GM23248 (cell line): Measurements from ENCODE around the gene LOC101059915.

Experiments used
- EZH2 ChIP-seq: fragments of 200-600 bp; sonication (generic); IDR thresholded peaks from 2 replicates; pipeline ENCODE4 v1.6.1; 2018; ENCODE audit warnings: antibody characterized with exemption, mild to moderate bottlenecking; ENCODE audit not compliant: insufficient read depth, poor library complexity, severe bottlenecking
- EZH2phosphoT487 ChIP-seq: fragments of 200-600 bp; sonication (generic); IDR thresholded peaks from 2 replicates; pipeline ENCODE4 v1.6.1; 2018; ENCODE audit warnings: antibody characterized with exemption, moderate library complexity, mild to moderate bottlenecking, low read depth; ENCODE audit not compliant: insufficient read depth

DNA sequence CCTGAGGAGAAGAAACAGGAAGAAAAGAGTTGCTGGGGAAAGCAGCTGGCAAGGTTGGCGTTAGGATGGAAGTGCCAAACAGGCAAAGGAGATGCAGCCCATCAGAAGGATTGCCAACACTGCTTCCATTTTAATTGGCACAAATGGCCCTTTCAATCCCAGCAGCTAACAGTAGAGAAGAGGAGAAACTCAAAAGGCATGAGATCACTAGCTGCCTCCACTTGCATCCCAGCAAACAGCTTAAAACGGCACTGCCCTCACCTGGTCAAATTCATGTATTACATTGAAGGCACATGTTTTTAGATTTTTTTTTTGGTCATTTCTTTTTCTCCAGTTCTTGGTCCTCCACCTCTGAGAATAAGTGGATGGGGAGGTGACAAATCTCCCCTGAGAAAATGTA lies 14.9 kb upstream of the LOC101059915 start:
- TF ChIP-seq EZH2 (no peak), EZH2phosphoT487 (no peak)
